HAP-1 (cell line): Measurements from ENCODE around the gene GPR183.

ENCODE experiments used
- DNase-seq, 2 experiments: peaks; one replicate each; pipeline ENCODE4 v3.0.0-alpha.2; 2016 to 2020; ENCODE audit warnings: low spot score in 2 of 2
- H3K27me3 ChIP-seq: fragments of 250-450 bp; sonication (Bioruptor Pico); 2 replicates; pipeline ENCODE4 v1.5.1; 2020; ENCODE audit warnings: low read depth, mild to moderate bottlenecking, moderate library complexity
- H3K36me3 ChIP-seq: fragments of 250-450 bp; sonication (Bioruptor Pico); replicated peaks from 2 replicates; pipeline ENCODE4 v1.5.1; 2020; ENCODE audit warnings: mild to moderate bottlenecking
- H3K4me1 ChIP-seq: fragments of 250-450 bp; sonication (Bioruptor Pico); 2 replicates; pipeline ENCODE4 v1.5.1; 2020; ENCODE audit warnings: mild to moderate bottlenecking
- H3K4me3 ChIP-seq: fragments of 250-450 bp; sonication (Bioruptor Pico); 2 replicates; pipeline ENCODE4 v1.5.1; 2020; ENCODE audit warnings: mild to moderate bottlenecking, moderate library complexity
- H3K9me3 ChIP-seq: fragments of 250-450 bp; sonication (Bioruptor Pico); 2 replicates; pipeline ENCODE4 v1.5.1; 2020; ENCODE audit warnings: mild to moderate bottlenecking, moderate library complexity
- in situ Hi-C: fragments of 300-500 bp; cut with MboI; formaldehyde crosslinking; loops from 3 replicates; pipeline ENCODE4 v1.14.3; 2020; ENCODE audit warnings: low sequenced_read_pairs, inconsistent platforms, mixed read lengths

Gene GPR183

DNA sequence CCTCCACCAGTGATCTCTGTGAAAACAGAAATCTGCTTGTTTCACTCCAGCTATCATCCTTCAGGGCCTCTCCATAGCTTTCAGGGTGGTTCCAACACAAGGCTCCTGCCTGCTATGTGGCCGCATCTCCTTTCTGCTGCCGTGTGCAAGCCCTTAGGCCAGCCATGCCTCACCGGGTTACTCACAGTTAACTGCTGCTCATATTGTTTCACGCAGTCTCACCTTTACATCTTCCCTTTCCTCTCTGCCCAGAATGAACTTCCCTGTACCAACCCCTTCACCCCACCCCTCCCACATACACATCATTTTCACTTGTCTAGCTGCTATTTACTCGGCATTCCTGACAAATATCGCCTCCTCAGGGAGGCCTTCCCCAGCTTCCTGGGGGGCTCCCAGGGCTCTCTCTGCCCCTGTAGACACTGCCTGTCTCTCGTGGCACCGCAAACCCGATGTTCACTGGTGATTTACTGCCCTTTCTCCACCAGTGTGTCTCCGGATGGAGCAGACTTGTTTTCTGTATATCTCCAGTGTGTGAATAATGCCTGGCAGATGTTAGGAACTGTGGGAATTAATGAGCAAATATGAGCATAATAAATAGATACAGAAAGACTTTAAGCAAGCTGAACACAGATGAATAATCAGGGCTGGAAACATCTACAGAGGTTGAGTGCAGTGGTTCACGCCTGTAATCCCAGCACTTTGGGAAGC lies 39.3 kb upstream of the GPR183 start:
- H3K9me3 ChIP-seq = no peaks in the 10 kb centered on the region
- in situ Hi-C loops = no loop called here
- H3K27me3 ChIP-seq = no peaks in the 10 kb centered on the region
- H3K4me3 ChIP-seq = no peak overlapping the region
- DNase-seq = no peak
- H3K36me3 ChIP-seq = peaks cover 2% of the 10 kb centered on the region; the same call in 1 of the 2 replicates
- H3K4me1 ChIP-seq = no peaks in the 10 kb centered on the region

DNA sequence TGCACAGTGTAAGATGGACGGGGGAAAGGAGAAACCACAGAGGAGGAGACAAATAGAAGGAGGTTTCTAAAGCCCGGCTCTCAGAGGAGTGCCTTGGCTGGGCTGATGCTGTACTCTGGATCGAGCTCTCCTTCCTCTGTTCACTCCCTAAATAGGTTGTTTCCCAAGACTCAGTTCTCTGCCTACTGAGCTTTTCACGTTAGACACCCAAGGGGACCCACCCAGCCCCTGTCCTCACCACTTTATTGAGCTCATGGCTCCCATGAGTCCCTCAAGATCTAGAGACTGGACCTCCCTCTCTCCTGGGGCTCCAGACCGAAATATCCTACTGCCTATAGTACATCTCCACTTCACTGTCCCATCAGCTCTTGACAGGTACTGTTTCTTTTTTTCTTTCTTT lies 38.1 kb upstream of the GPR183 start:
- no peaks in the 10 kb centered on the region for H3K4me1 ChIP-seq
- peaks cover 13% of the 10 kb centered on the region for H3K36me3 ChIP-seq
- no peaks in the 10 kb centered on the region for H3K9me3 ChIP-seq
- no peak for DNase-seq
- H3K27me3 ChIP-seq = no peaks in the 10 kb centered on the region
- in situ Hi-C loops = no loop called here
- no peak overlapping the region for H3K4me3 ChIP-seq

DNA sequence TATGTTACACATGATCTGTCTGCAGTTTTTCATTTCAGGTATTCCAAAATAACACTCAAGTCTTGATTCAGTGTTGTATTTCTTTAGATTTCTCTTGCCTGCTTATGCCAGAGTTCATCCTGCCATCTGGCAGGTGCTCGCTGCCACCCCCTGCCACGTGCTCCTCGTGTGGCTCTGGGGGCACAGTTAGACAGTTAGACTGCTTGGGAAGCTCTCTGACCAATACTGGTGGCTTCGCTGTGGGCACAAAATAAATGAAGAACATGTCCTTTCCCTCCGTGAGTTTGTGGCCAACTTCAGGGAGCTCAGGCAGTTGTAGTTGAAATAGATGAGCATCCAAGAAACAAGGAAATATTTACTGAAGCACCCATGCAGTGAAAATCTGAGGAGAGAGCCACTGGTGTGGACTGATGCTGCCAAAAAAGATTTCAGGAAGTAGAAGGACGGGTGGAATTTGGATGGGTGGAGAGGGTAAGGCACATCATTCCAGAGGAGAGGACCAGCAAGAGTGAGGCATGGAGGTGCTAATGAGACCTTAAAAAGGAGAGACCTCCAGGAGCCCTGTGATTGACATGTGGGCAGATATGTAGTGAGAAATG lies 37.5 kb upstream of the GPR183 start:
- Histone ChIP-seq H3K27me3 (no peaks in the 10 kb centered on the region), H3K4me1 (no peaks in the 10 kb centered on the region), H3K9me3 (no peaks in the 10 kb centered on the region), H3K4me3 (no peak overlapping the region), H3K36me3 (peaks cover 13% of the 10 kb centered on the region)
- in situ Hi-C loops = no loop called here
- DNase-seq = no peak

DNA sequence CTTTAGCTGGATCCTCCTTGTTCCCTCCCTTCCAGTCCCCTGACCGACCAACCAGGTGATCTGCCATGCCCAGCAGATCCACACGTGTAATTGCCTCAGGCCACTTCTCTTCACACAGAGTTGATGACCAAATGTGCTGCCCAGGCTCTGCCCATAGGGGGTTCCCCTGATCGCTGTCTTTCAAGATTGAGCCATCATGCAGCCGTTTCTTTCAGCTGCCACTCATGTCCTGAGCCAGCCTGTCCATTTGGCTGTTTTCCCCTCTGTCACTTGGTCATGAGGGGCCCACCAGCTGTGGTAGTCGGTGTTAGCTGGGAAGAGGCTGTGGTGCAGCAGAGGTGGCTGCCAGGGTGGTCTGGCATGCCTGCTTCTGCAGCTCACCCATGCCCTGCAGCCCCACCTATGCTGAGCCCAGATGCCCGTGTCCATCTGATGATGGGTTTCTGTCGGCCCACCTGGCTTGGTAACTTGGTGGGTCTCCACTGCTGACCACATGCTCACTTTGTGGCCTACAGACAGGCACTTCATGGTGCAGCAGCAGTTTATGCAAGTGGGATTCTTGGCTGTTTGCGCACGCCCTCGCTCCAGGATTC lies 35.6 kb upstream of the GPR183 start:
- Histone ChIP-seq H3K27me3 (no peaks in the 10 kb centered on the region), H3K36me3 (peaks cover 13% of the 10 kb centered on the region), H3K9me3 (no peaks in the 10 kb centered on the region), H3K4me1 (no peaks in the 10 kb centered on the region), H3K4me3 (no peak overlapping the region)
- in situ Hi-C loops = no loop called here
- no peak for DNase-seq

- DNase-seq = no peak
- Histone ChIP-seq H3K27me3 (no peaks in the 10 kb centered on the region), H3K36me3 (peaks cover 13% of the 10 kb centered on the region), H3K4me1 (no peaks in the 10 kb centered on the region), H3K4me3 (no peak overlapping the region), H3K9me3 (no peaks in the 10 kb centered on the region)
- in situ Hi-C loops = no loop called here
Observed at GRCh38 chr13:99341969-99342722, 34.9 kb upstream of the GPR183 start.

DNA sequence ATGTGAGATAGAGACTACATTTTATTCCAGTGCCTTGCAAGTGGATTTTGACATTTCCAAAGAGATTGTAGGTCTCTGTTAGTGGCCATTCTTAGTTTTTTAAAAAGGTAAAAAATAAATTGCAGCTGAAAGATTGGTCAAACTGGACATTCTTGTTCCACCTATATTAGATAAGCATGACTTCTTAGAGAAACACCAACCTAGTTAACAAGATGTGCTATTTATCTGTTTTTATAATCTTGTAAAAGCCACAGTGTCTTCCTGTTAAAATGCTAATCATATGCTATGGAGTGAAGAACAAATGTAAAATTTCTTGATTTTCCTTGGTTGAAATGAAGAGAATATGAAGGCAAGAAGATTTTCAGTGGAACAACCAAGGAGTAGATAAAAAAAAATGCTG lies 33.4 kb upstream of the GPR183 start:
- Histone ChIP-seq H3K4me1 (no peaks in the 10 kb centered on the region), H3K4me3 (no peak overlapping the region), H3K36me3 (peaks cover 13% of the 10 kb centered on the region), H3K27me3 (no peaks in the 10 kb centered on the region), H3K9me3 (no peaks in the 10 kb centered on the region)
- in situ Hi-C loops = no loop called here
- no peak for DNase-seq

DNA sequence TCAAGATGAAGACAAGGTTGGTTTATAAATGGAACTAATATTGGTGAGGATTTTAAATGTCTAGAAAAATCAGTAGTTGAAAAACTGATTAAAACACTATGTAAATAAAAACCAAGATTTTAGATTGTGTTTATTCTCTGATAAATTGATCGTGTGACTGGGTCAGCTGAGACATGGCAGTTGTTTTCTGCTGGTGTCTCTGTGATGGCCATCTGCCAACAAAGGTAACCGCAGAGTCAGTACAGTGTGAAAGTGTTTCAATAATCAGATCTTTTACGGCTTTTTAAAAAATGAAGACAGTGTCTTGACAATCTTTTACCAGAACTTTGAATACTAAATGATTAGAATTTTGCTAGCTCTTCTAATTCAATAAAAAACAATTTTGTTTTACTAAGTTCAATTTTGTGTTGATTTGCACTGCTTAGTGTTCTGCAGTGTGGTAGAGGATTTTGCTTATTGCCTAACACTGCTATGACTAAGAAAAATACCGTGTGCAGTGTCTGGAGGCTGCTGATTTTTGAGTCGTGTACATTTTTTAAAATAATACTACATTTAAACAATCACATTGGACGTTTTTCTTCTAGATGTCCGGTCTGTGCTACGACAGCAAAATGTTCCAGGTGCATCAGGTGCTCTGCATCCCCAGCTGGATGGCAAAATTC lies 32.7 kb upstream of the GPR183 start:
- in situ Hi-C loops = no loop called here
- peaks cover 13% of the 10 kb centered on the region for H3K36me3 ChIP-seq
- H3K9me3 ChIP-seq = no peaks in the 10 kb centered on the region
- H3K4me3 ChIP-seq = no peak overlapping the region
- no peaks in the 10 kb centered on the region for H3K27me3 ChIP-seq
- H3K4me1 ChIP-seq = no peaks in the 10 kb centered on the region
- DNase-seq = no peak

DNA sequence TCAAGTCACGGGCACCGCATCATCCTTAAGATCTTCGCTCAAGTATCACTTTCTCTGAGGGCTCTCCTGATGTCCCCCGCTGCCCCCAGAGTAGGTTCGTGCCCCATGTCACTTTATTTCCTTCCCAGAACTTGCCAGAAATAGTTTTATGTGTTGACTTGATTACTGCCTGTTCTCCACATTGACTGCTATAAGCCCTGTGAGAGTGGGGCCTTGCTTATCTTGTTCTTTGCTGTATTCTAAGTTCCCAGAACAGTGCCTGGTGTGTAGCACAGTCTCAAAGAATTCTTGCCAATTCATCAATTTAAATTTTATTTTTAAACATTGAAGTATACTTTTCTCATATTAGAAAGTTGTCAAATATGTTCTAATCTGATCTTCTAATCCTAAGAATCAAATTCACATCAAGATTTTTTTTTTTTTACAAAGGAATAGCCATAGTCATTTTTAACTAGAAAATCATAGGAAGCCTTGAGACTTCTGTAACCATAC lies 32.1 kb upstream of the GPR183 start:
- Histone ChIP-seq H3K36me3 (peaks cover 13% of the 10 kb centered on the region), H3K4me3 (no peak overlapping the region), H3K4me1 (no peaks in the 10 kb centered on the region), H3K27me3 (no peaks in the 10 kb centered on the region), H3K9me3 (no peaks in the 10 kb centered on the region)
- no peak for DNase-seq
- in situ Hi-C loops = no loop called here

DNA sequence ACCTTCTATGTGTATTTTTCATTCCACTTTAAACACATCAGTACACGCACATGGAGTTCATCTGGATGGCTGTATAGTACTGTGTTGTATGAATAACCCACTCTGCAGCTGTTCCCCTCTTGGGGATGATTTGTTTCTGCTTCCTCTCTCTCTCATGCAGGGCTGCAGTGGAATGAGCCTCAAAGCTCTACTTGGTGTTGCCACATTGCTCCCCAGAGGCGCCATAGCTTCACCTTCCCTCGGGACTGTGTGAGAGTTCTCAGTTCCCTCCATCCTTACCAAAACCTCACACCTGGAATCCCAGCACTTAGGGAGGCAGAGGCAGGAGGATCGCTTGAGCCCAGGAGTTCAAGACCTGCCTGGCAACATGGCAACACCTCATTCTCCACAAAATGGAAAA lies 28.4 kb upstream of the GPR183 start:
- no peak for DNase-seq
- Histone ChIP-seq H3K9me3 (no peaks in the 10 kb centered on the region), H3K4me3 (no peak overlapping the region), H3K4me1 (no peaks in the 10 kb centered on the region), H3K27me3 (no peaks in the 10 kb centered on the region), H3K36me3 (peaks cover 2% of the 10 kb centered on the region; the same call in 1 of the 2 replicates)
- in situ Hi-C loops = no loop called here

DNA sequence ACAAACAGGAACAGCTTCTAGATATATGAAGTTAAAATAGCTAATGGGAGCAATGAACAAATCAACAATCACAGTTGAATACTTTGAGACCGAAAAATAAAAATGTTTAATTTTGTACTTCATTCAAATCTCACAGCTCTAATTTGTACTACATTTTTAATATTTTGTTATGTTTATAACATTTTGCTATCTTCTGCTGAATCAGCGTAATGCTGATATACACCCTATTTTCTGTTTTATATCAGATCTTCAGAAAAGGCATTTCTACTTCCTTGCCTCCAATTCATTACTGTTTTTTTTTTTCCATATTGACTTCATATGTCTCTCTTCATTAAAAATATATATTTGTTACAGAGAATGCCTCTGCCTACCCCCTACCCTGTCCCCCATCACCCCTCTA lies 27.9 kb upstream of the GPR183 start:
- Histone ChIP-seq H3K9me3 (no peaks in the 10 kb centered on the region), H3K27me3 (no peaks in the 10 kb centered on the region), H3K4me1 (no peaks in the 10 kb centered on the region), H3K36me3 (no peaks in the 10 kb centered on the region), H3K4me3 (no peak overlapping the region)
- in situ Hi-C loops = no loop called here
- no peak for DNase-seq

DNA sequence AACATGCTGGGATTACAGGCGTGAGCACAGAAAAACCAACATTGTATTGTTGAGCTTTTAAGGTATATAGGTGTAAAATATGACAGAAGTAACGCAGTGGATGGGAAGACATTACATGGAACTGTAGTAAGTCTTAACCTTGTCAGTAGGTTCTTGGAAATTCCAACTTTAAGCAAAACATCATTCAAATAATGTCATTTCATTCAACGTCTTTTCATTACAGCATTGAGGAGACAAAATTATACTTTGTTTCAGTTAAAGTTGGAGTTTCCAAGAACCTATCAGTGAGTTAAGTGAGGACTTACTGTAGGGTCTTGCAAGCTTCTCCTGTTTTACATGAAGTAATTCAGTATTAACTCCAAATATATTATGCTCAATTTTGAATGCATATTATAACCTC lies 27.0 kb upstream of the GPR183 start:
- Histone ChIP-seq H3K27me3 (no peaks in the 10 kb centered on the region), H3K36me3 (no peaks in the 10 kb centered on the region), H3K4me3 (no peak overlapping the region), H3K4me1 (no peaks in the 10 kb centered on the region), H3K9me3 (no peaks in the 10 kb centered on the region)
- no peak for DNase-seq
- in situ Hi-C loops = no loop called here

DNA sequence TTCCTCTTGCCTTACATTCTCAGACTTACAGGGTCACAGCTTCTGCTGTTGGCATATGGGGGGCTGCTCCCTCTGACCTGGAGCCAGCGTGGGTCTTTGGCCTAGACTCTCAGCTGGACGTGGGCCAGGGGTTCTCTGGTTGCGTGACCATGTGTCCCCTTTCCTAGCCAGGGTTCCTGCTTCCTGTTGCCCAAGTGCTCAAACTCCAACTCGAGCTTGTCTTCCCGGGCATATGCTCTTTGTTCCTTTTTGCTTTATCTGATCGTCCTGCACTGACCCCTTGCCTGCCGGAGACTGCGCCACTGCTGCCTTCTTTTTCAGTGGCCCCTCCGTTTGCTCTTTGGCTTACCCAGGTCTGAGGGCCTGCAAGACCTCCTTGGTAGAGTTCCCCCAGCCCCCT lies 25.3 kb upstream of the GPR183 start:
- Histone ChIP-seq H3K9me3 (no peaks in the 10 kb centered on the region), H3K36me3 (no peaks in the 10 kb centered on the region), H3K4me1 (no peaks in the 10 kb centered on the region), H3K27me3 (no peaks in the 10 kb centered on the region), H3K4me3 (no peak overlapping the region)
- in situ Hi-C loops = no loop called here
- DNase-seq = no peak

- H3K4me3 ChIP-seq = no peak overlapping the region
- no peak for DNase-seq
- H3K27me3 ChIP-seq = no peaks in the 10 kb centered on the region
- in situ Hi-C loops = no loop called here
- no peaks in the 10 kb centered on the region for H3K36me3 ChIP-seq
- H3K9me3 ChIP-seq = no peaks in the 10 kb centered on the region
- H3K4me1 ChIP-seq = no peaks in the 10 kb centered on the region
Observed at GRCh38 chr13:99331881-99332293, 24.7 kb upstream of the GPR183 start.
